Measurements from ENCODE around the gene CD82. TPM values are rescaled to one million over a fixed set of nuclear protein-coding genes. Genes with fewer than 3 reads are reported as not detected.

CD82 gene
- total and polyA plus RNA-seq, 9 donors = 25.8 to 108 (median 69.6) TPM

- 80% methylated on average over 1 of the region's 6 CpGs for WGBS (ENCODE audit: insufficient coverage)
- no peaks in the 10 kb centered on the region for H3K27me3 ChIP-seq (ENCODE audit: control insufficient read depth, insufficient read depth, low read length)
Measured at GRCh38 chr11:44613153-44613552, 47.7 kb downstream of the CD82 start.

DNA sequence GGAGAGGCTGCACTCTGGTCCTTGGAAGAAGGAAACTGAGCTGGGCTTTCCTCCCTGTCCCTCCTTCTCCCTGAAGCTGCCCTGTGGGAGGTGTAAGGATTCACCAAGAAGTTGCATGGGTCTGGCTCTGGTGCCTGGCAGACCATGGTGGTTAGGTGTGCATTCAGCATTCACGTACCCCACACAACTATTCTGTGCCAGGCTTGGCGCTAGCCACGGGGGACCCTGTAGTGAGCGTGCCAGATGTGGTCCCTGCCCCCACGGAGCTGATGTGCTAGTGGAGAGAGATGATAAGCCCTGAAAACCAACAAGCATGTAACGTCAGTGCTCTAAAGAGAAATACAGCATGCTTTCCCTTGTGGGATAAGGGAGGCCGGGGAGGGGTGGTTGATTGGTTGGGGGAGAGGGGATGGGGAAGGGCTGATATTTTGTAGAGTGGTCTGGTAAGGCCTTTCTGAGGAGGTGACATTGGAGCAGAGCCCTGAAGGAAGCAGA lies 48.9 kb downstream of the CD82 start:
- no peaks in the 10 kb centered on the region for H3K9me3 ChIP-seq (replicated peaks; ENCODE audit: control insufficient read depth, low read depth, low read length)
- no peak for DNase-seq
- peaks cover 12% of the 10 kb centered on the region for H3K4me1 ChIP-seq (ENCODE audit: control insufficient read depth, insufficient read depth, low read length)
- peaks cover 47% of the 10 kb centered on the region for H3K36me3 ChIP-seq (ENCODE audit: control insufficient read depth, insufficient read depth, low read length)
- WGBS (ENCODE audit: insufficient coverage) = 71% methylated on average over 5 of the region's 7 CpGs
- H3K27me3 ChIP-seq (ENCODE audit: control insufficient read depth, insufficient read depth, low read length) = no peaks in the 10 kb centered on the region
- no peak overlapping the region for H3K4me3 ChIP-seq (ENCODE audit: low read length)
- no peak overlapping the region for H3K27ac ChIP-seq (ENCODE audit: low read length)

More at GRCh38 chr11:44613153-44613552, 47.7 kb downstream of the CD82 start:
- Histone ChIP-seq H3K4me3 (ENCODE audit: low read length) (no peak overlapping the region), H3K27ac (ENCODE audit: low read length) (no peak overlapping the region), H3K9me3 (replicated peaks; ENCODE audit: control insufficient read depth, low read depth, low read length) (no peaks in the 10 kb centered on the region), H3K4me1 (ENCODE audit: control insufficient read depth, insufficient read depth, low read length) (peaks cover 19% of the 10 kb centered on the region), H3K36me3 (ENCODE audit: control insufficient read depth, insufficient read depth, low read length) (peaks cover 41% of the 10 kb centered on the region)
- no peak for DNase-seq

GRCh38 chr11:44615041-44615755 lies 49.7 kb downstream of the CD82 start:
- Histone ChIP-seq H3K4me1 (ENCODE audit: control insufficient read depth, insufficient read depth, low read length) (peaks cover 12% of the 10 kb centered on the region), H3K27ac (ENCODE audit: low read length) (no peak overlapping the region), H3K27me3 (ENCODE audit: control insufficient read depth, insufficient read depth, low read length) (no peaks in the 10 kb centered on the region), H3K4me3 (ENCODE audit: low read length) (no peak overlapping the region), H3K9me3 (replicated peaks; ENCODE audit: control insufficient read depth, low read depth, low read length) (no peaks in the 10 kb centered on the region), H3K36me3 (ENCODE audit: control insufficient read depth, insufficient read depth, low read length) (peaks cover 49% of the 10 kb centered on the region)
- no peak for DNase-seq
- WGBS (ENCODE audit: insufficient coverage) = 69% methylated on average over 14 of the region's 15 CpGs

- H3K9me3 ChIP-seq (replicated peaks; ENCODE audit: control insufficient read depth, low read depth, low read length) = no peaks in the 10 kb centered on the region
- H3K4me3 ChIP-seq (ENCODE audit: low read length) = no peak overlapping the region
- peaks cover 12% of the 10 kb centered on the region for H3K4me1 ChIP-seq (ENCODE audit: control insufficient read depth, insufficient read depth, low read length)
- WGBS (ENCODE audit: insufficient coverage) = 88% methylated on average over 9 of the region's 14 CpGs
- no peaks in the 10 kb centered on the region for H3K27me3 ChIP-seq (ENCODE audit: control insufficient read depth, insufficient read depth, low read length)
- DNase-seq = no peak
- H3K36me3 ChIP-seq (ENCODE audit: control insufficient read depth, insufficient read depth, low read length) = peaks cover 47% of the 10 kb centered on the region
- no peak overlapping the region for H3K27ac ChIP-seq (ENCODE audit: low read length)
Measured at GRCh38 chr11:44615913-44616791, 50.7 kb downstream of the CD82 start.

DNA sequence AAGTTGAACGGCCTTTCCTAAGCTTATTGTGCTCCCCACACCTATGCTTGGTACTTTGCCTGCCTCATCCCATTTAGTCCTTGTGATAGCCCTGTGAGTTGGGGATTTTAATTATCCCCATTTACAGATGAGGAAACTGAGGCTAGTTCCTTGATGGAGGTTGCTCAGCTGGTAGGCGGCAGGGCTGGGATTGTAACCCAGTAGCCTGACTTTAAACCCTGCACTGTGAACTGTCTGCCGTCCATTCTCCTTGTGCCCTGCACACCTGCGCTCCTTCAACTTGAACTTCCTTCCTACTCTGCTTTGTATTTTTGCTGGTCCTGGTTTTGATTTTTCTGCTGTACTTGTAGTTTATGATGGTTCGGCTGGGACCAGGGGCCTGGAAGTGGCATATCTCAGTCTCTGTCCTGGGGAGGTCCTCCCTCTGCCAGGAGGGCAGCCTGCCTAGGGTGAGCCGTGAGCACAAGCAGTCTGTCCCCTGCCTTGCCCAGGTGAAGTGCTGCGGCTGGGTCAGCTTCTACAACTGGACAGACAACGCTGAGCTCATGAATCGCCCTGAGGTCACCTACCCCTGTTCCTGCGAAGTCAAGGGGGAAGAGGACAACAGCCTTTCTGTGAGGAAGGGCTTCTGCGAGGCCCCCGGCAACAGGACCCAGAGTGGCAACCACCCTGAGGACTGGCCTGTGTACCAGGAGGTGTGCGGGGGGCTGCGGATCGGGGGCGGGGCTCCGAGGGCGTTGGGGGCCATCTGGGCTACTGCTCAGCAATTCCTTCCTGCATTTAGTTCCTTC lies 52.4 kb downstream of the CD82 start:
- Histone ChIP-seq H3K36me3 (ENCODE audit: control insufficient read depth, insufficient read depth, low read length) (peaks cover 40% of the 10 kb centered on the region), H3K9me3 (replicated peaks; ENCODE audit: control insufficient read depth, low read depth, low read length) (no peaks in the 10 kb centered on the region), H3K27me3 (ENCODE audit: control insufficient read depth, insufficient read depth, low read length) (no peaks in the 10 kb centered on the region), H3K4me1 (ENCODE audit: control insufficient read depth, insufficient read depth, low read length) (peaks cover 27% of the 10 kb centered on the region), H3K4me3 (ENCODE audit: low read length) (no peak overlapping the region), H3K27ac (ENCODE audit: low read length) (no peak overlapping the region)
- no peak for DNase-seq
- WGBS (ENCODE audit: insufficient coverage) = 78% methylated on average over 8 of the region's 18 CpGs

- WGBS (ENCODE audit: insufficient coverage) = 77% methylated on average over 10 of the region's 22 CpGs
- H3K9me3 ChIP-seq (replicated peaks; ENCODE audit: control insufficient read depth, low read depth, low read length) = no peaks in the 10 kb centered on the region
- H3K27me3 ChIP-seq (ENCODE audit: control insufficient read depth, insufficient read depth, low read length) = no peaks in the 10 kb centered on the region
- DNase-seq = no peak
- H3K4me1 ChIP-seq (ENCODE audit: control insufficient read depth, insufficient read depth, low read length) = peaks cover 29% of the 10 kb centered on the region
- H3K36me3 ChIP-seq (ENCODE audit: control insufficient read depth, insufficient read depth, low read length) = peaks cover 32% of the 10 kb centered on the region
- H3K4me3 ChIP-seq (ENCODE audit: low read length) = no peak overlapping the region
- no peak overlapping the region for H3K27ac ChIP-seq (ENCODE audit: low read length)
Measured at GRCh38 chr11:44618561-44619425, 53.3 kb downstream of the CD82 start.

- Histone ChIP-seq H3K9me3 (replicated peaks; ENCODE audit: control insufficient read depth, low read depth, low read length) (no peaks in the 10 kb centered on the region), H3K27ac (ENCODE audit: low read length) (no peak overlapping the region), H3K4me1 (ENCODE audit: control insufficient read depth, insufficient read depth, low read length) (peaks cover 42% of the 10 kb centered on the region), H3K4me3 (ENCODE audit: low read length) (no peak overlapping the region), H3K27me3 (ENCODE audit: control insufficient read depth, insufficient read depth, low read length) (no peaks in the 10 kb centered on the region), H3K36me3 (ENCODE audit: control insufficient read depth, insufficient read depth, low read length) (peaks cover 21% of the 10 kb centered on the region)
- peak; percentile 4 for DNase-seq
- 88% methylated on average over 3 of the region's 5 CpGs for WGBS (ENCODE audit: insufficient coverage)
Measured at GRCh38 chr11:44620328-44620725, 54.9 kb downstream of the CD82 start.

DNA sequence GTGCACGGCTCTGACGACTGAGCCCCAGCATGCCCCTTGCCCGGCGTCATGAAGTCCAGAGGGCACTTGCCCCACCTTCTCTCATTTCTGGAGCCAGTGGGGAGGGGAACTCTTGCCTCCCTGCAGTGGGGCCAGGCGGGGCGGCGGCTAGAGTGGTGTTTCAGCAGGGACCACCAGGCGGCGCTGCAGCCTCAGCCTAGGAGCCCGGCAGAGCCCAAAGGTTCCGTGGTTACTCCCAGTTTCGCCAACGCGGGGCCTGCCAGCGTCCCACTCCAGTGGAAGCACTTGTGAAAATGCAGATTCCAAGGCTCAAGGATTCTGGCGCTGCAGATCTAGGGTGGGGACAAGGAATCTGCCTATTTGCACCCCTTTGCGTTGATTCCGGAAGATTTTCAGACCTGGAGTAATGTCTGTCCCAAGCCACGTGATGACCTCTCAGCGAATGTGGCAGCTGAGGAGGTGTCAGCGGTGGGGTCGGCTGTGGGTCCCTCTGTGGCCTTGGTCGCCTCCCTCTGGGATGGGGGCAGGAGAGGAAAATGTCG lies 55.7 kb downstream of the CD82 start:
- WGBS (ENCODE audit: insufficient coverage) = 1% methylated on average over 16 of the region's 24 CpGs
- peaks cover 49% of the 10 kb centered on the region for H3K4me1 ChIP-seq (ENCODE audit: control insufficient read depth, insufficient read depth, low read length)
- no peaks in the 10 kb centered on the region for H3K9me3 ChIP-seq (replicated peaks; ENCODE audit: control insufficient read depth, low read depth, low read length)
- H3K27ac ChIP-seq (ENCODE audit: low read length) = no peak overlapping the region
- H3K36me3 ChIP-seq (ENCODE audit: control insufficient read depth, insufficient read depth, low read length) = peaks cover 15% of the 10 kb centered on the region
- H3K27me3 ChIP-seq (ENCODE audit: control insufficient read depth, insufficient read depth, low read length) = no peaks in the 10 kb centered on the region
- H3K4me3 ChIP-seq (ENCODE audit: low read length) = no peak overlapping the region
- peak; percentile 78 for DNase-seq

GRCh38 chr11:44621784-44622183 lies 56.3 kb downstream of the CD82 start:
- 71% methylated on average over 5 of the region's 8 CpGs for WGBS (ENCODE audit: insufficient coverage)
- no peak overlapping the region for H3K27ac ChIP-seq (ENCODE audit: low read length)
- peaks cover 10% of the 10 kb centered on the region for H3K36me3 ChIP-seq (ENCODE audit: control insufficient read depth, insufficient read depth, low read length)
- H3K4me3 ChIP-seq (ENCODE audit: low read length) = no peak overlapping the region
- H3K9me3 ChIP-seq (replicated peaks; ENCODE audit: control insufficient read depth, low read depth, low read length) = peaks cover 3% of the 10 kb centered on the region
- peaks cover 55% of the 10 kb centered on the region for H3K4me1 ChIP-seq (ENCODE audit: control insufficient read depth, insufficient read depth, low read length)
- peak; percentile 25 for DNase-seq
- no peaks in the 10 kb centered on the region for H3K27me3 ChIP-seq (ENCODE audit: control insufficient read depth, insufficient read depth, low read length)

Measured in muscle of leg (tissue), 11 donors.